ENCODE data around the gene ZNRF1. TPM values are rescaled to one million over a fixed set of nuclear protein-coding genes. Genes with fewer than 3 reads are reported as not detected.

ZNRF1 gene
- total RNA-seq, 1 experiment from 2014 or later: 55.1 TPM

DNA sequence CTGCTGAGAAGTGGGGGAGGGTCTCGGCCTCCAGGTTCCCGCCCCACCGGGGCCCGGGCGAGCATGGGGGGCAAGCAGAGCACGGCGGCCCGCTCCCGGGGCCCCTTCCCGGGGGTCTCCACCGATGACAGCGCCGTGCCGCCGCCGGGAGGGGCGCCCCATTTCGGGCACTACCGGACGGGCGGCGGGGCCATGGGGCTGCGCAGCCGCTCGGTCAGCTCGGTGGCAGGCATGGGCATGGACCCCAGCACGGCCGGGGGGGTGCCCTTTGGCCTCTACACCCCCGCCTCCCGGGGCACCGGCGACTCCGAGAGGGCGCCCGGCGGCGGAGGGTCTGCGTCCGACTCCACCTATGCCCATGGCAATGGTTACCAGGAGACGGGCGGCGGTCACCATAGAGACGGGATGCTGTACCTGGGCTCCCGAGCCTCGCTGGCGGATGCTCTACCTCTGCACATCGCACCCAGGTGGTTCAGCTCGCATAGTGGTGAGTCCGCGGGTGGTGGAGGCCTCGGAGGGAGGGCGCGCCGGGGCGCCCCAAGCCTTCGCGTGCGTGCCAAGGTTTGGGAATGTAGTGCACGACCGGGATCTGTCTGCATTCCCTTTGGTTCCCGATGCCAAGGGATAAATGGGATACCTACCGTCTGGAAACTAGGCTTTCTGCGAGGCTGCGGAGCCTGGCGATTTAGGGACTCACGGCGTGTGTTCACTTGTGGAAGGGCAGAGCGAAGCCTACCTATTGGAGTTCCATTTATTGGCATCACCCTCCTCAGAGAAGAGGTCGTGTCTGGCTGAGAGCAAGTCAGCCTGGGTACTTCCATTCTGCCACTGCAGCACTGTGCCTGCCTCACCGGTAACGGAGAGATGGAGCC, 1.0 kb downstream of the ZNRF1 start:
- no TSS peak for BruUV-seq (replicated peaks)
- TF ChIP-seq, protein P1, sequence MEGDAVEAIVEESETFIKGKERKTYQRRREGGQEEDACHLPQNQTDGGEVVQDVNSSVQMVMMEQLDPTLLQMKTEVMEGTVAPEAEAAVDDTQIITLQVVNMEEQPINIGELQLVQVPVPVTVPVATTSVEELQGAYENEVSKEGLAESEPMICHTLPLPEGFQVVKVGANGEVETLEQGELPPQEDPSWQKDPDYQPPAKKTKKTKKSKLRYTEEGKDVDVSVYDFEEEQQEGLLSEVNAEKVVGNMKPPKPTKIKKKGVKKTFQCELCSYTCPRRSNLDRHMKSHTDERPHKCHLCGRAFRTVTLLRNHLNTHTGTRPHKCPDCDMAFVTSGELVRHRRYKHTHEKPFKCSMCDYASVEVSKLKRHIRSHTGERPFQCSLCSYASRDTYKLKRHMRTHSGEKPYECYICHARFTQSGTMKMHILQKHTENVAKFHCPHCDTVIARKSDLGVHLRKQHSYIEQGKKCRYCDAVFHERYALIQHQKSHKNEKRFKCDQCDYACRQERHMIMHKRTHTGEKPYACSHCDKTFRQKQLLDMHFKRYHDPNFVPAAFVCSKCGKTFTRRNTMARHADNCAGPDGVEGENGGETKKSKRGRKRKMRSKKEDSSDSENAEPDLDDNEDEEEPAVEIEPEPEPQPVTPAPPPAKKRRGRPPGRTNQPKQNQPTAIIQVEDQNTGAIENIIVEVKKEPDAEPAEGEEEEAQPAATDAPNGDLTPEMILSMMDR (conservative IDR thresholded peaks at IDR 0.05; ENCODE audit: low read depth, low read length): no peak
- TF ChIP-seq EZH2 (IDR thresholded peaks at IDR 0.05; ENCODE audit: borderline replicate concordance, low read depth, low read length, poor library complexity, severe bottlenecking): no peak
- DNase-seq (ENCODE audit: low spot score): peak; percentile 27
- CTCF ChIA-PET: no interaction called here
- POLR2A ChIA-PET (ENCODE audit: low non-redundant PET): no interaction called here
- intact Hi-C loops (cut with micrococcal nuclease; ENCODE audit: unreplicated experiment): loop anchor here (5.0 kb wide), 1 partner anchor 42 kb away; no protein-coding TSS in a partner anchor
- H3K4me1 ChIP-seq (ENCODE audit: insufficient read depth, low read length, poor library complexity, severe bottlenecking): peaks cover 20% of the 10 kb centered on the region
- peak overlapping the region; percentile 89 for H3K27ac ChIP-seq (ENCODE audit: low read depth, low read length, poor library complexity, severe bottlenecking)
- H3K27me3 ChIP-seq (replicated peaks; ENCODE audit: insufficient read depth, low read depth, low read length, poor library complexity): no peaks in the 10 kb centered on the region
- H3K36me3 ChIP-seq (ENCODE audit: insufficient read depth, low read length, poor library complexity, severe bottlenecking): no peaks in the 10 kb centered on the region
- peak overlapping the region; percentile 95 for H3K4me3 ChIP-seq (ENCODE audit: low read depth, low read length, poor library complexity, severe bottlenecking)
- H3K9me3 ChIP-seq (ENCODE audit: low read depth, low read length, poor library complexity, severe bottlenecking): no peaks in the 10 kb centered on the region

DNA sequence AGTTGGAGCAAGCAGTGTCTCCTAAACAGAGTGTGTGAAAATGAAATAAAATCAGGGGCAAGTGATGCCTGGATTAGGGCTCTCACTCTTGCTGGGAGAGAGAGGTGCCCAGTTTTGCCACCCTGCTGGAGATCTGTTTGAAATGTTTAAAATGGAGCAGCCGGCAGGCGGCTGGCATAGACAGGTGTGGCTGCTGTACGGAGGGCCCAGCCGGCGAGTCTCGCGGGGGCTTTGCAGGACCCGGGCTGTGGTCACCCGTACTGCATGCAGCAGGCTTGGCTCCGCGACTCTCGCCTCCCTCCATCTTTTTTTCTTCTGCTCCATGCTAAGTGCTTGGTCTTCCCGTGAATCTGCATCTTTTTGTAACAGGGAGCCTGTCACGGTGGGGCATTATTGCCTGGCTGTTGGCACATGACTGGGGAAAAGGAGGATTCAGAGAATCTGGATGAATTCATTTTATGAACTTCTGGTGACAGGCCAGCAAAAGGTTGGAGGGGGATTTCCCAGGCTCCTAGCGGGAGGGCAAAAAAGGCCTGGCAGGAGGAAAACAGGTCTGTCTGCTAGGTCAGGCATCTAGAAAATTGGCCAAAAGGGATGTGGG, 1.8 kb downstream of the ZNRF1 start:
- ChIA-PET CTCF (no interaction called here), POLR2A (ENCODE audit: low non-redundant PET) (no interaction called here)
- H3K9me3 ChIP-seq (ENCODE audit: low read depth, low read length, poor library complexity, severe bottlenecking): no peaks in the 10 kb centered on the region
- peak overlapping the region; percentile 95 for H3K4me3 ChIP-seq (ENCODE audit: low read depth, low read length, poor library complexity, severe bottlenecking)
- peaks cover 20% of the 10 kb centered on the region for H3K4me1 ChIP-seq (ENCODE audit: insufficient read depth, low read length, poor library complexity, severe bottlenecking)
- H3K27me3 ChIP-seq (replicated peaks; ENCODE audit: insufficient read depth, low read depth, low read length, poor library complexity): no peaks in the 10 kb centered on the region
- intact Hi-C loops (cut with micrococcal nuclease; ENCODE audit: unreplicated experiment): loop anchor here (5.0 kb wide), 1 partner anchor 42 kb away; no protein-coding TSS in a partner anchor
- H3K27ac ChIP-seq (ENCODE audit: low read depth, low read length, poor library complexity, severe bottlenecking): no peak overlapping the region
- H3K36me3 ChIP-seq (ENCODE audit: insufficient read depth, low read length, poor library complexity, severe bottlenecking): no peaks in the 10 kb centered on the region
- BruUV-seq (replicated peaks): no TSS peak
- no peak for TF ChIP-seq EZH2 (IDR thresholded peaks at IDR 0.05; ENCODE audit: borderline replicate concordance, low read depth, low read length, poor library complexity, severe bottlenecking)
- TF ChIP-seq, protein P1 (conservative IDR thresholded peaks at IDR 0.05; ENCODE audit: low read depth, low read length): no peak
- no peak for DNase-seq (ENCODE audit: low spot score)

DNA sequence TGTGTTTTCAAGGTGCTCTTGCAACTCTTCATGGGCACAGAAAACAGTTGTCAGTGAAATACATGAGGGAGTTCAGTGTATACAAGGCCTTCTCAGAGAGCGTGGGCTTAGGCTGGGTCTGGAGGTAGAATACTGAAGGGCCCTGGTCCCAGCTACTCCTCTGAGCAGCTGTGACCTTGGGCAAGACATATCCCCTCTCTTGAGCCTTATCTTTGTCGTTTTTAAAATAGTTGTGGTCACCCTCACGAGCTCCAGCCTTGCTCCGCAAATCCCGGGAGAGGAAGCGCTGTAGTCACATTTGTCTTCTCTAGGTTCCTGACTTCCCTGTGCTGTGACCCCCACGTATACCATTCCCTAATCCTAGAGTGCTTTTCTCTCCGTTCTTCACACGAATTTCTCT, 3.6 kb downstream of the ZNRF1 start:
- intact Hi-C loops (cut with micrococcal nuclease; ENCODE audit: unreplicated experiment): loop anchor here (5.0 kb wide), 1 partner anchor 40 kb away; no protein-coding TSS in a partner anchor
- ChIA-PET POLR2A (ENCODE audit: low non-redundant PET) (no interaction called here), CTCF (no interaction called here)
- no TSS peak for BruUV-seq (replicated peaks)
- TF ChIP-seq, protein P1 (conservative IDR thresholded peaks at IDR 0.05; ENCODE audit: low read depth, low read length): no peak
- no peak for TF ChIP-seq EZH2 (IDR thresholded peaks at IDR 0.05; ENCODE audit: borderline replicate concordance, low read depth, low read length, poor library complexity, severe bottlenecking)
- H3K4me3 ChIP-seq (ENCODE audit: low read depth, low read length, poor library complexity, severe bottlenecking): no peak overlapping the region
- H3K36me3 ChIP-seq (ENCODE audit: insufficient read depth, low read length, poor library complexity, severe bottlenecking): no peaks in the 10 kb centered on the region
- peaks cover 20% of the 10 kb centered on the region for H3K4me1 ChIP-seq (ENCODE audit: insufficient read depth, low read length, poor library complexity, severe bottlenecking)
- H3K27me3 ChIP-seq (replicated peaks; ENCODE audit: insufficient read depth, low read depth, low read length, poor library complexity): no peaks in the 10 kb centered on the region
- no peaks in the 10 kb centered on the region for H3K9me3 ChIP-seq (ENCODE audit: low read depth, low read length, poor library complexity, severe bottlenecking)
- no peak overlapping the region for H3K27ac ChIP-seq (ENCODE audit: low read depth, low read length, poor library complexity, severe bottlenecking)
- no peak for DNase-seq (ENCODE audit: low spot score)
